Naive B cell (primary cell): ENCODE measurements around the gene PKHD1. TPM values are rescaled to one million over a fixed set of nuclear protein-coding genes. Genes with fewer than 3 reads are reported as not detected.

Source experiments
- ATAC-seq, 2 donors: fragments of 150-1000 bp; cut with Tn5 transposase; 2 replicates each; pipeline ENCODE4 v1.10.0; 2021; ENCODE audit warnings: low read depth in 2 of 2, mild to moderate bottlenecking in 2 of 2, moderate library complexity in 2 of 2
- DNase-seq: peaks from one replicate; pipeline ENCODE4 v3.0.0; 2022
- H3K27ac Mint-ChIP-seq, 6 donors: one replicate each; pipeline ENCODE4 v1.8.0; 2020 to 2022; ENCODE audit warnings: mild to moderate bottlenecking in 6 of 6, mixed read lengths in 6 of 6, moderate library complexity in 5 of 6, inconsistent platforms in 2 of 6
- H3K27me3 Mint-ChIP-seq, 3 donors: one replicate each; pipeline ENCODE4 v1.8.0; 2021 to 2022; ENCODE audit warnings: mixed read lengths in 3 of 3, mild to moderate bottlenecking in 1 of 3
- H3K36me3 Mint-ChIP-seq, 2 donors: one replicate each; pipeline ENCODE4 v1.8.0; 2020 to 2022; ENCODE audit warnings: mixed read lengths in 2 of 2, inconsistent platforms in 1 of 2, mild to moderate bottlenecking in 1 of 2
- H3K4me1 Mint-ChIP-seq, 3 donors: one replicate each; pipeline ENCODE4 v1.8.0; 2020 to 2022; ENCODE audit warnings: mixed read lengths in 3 of 3, inconsistent platforms in 1 of 3, mild to moderate bottlenecking in 1 of 3, moderate library complexity in 1 of 3
- H3K4me3 Mint-ChIP-seq, 8 donors: one replicate each; pipeline ENCODE4 v1.8.0; 2020 to 2022; ENCODE audit warnings: mild to moderate bottlenecking in 8 of 8, mixed read lengths in 8 of 8, moderate library complexity in 8 of 8, inconsistent platforms in 2 of 8
- H3K9me3 Mint-ChIP-seq, 7 donors: one replicate each; pipeline ENCODE4 v1.8.0; 2020 to 2022; ENCODE audit warnings: mixed read lengths in 7 of 7, mild to moderate bottlenecking in 5 of 7, inconsistent platforms in 2 of 7, moderate library complexity in 1 of 7
- polyA plus RNA-seq, 6 donors: library from polyadenylated mRNA; unstranded; fragments of 300-500 nt; fragmentation: Illumina TruSeq; gene quantifications; one replicate each; pipeline ENCODE4 v1.2.3, GENCODE V29; 2021; ENCODE audit warnings: low read depth in 6 of 6

Gene PKHD1
- polyA plus RNA-seq, 6 donors from 2014 or later, result not detected

- ATAC-seq (no peak), DNase-seq (no peak)
- Mint-ChIP-seq H3K36me3 (no peaks in the 10 kb centered on the region), H3K4me3 (no peak overlapping the region), H3K9me3 (no peaks in the 10 kb centered on the region), H3K4me1 (no peaks in the 10 kb centered on the region), H3K27ac (peak overlapping the region in 1 of 6 donors; percentile 78), H3K27me3 (peaks cover 5 to 18% (median 5%) of the 10 kb centered on the region in 3 donors)
These were observed 68.3 kb downstream of the PKHD1 start for GRCh38 chr6:52019092-52019491.

- Mint-ChIP-seq H3K27me3 (peaks cover 7 to 29% (median 12%) of the 10 kb centered on the region in 3 donors), H3K9me3 (no peaks in the 10 kb centered on the region), H3K27ac (no peak overlapping the region), H3K4me1 (no peaks in the 10 kb centered on the region), H3K36me3 (no peaks in the 10 kb centered on the region), H3K4me3 (no peak overlapping the region)
- no peak for ATAC-seq
- DNase-seq, result no peak
These were observed 70.3 kb downstream of the PKHD1 start for GRCh38 chr6:52016915-52017748.

GRCh38 chr6:52015953-52016352 is 71.5 kb downstream of the PKHD1 start:
- Mint-ChIP-seq H3K27ac (peak overlapping the region in 1 of 6 donors; percentile 23), H3K4me1 (no peaks in the 10 kb centered on the region), H3K4me3 (no peak overlapping the region), H3K9me3 (no peaks in the 10 kb centered on the region), H3K36me3 (no peaks in the 10 kb centered on the region), H3K27me3 (peaks cover 6 to 21% (median 6%) of the 10 kb centered on the region in 3 donors)
- DNase-seq, result no peak
- ATAC-seq, result no peak

GRCh38 chr6:52014391-52014790 is 73.0 kb downstream of the PKHD1 start:
- DNase-seq (no peak), ATAC-seq (no peak)
- H3K4me3 Mint-ChIP-seq, result no peak overlapping the region
- H3K27me3 Mint-ChIP-seq, result peaks cover 6 to 21% (median 6%) of the 10 kb centered on the region in 3 donors
- no peaks in the 10 kb centered on the region for H3K9me3 Mint-ChIP-seq
- no peaks in the 10 kb centered on the region for H3K4me1 Mint-ChIP-seq
- no peak overlapping the region for H3K27ac Mint-ChIP-seq
- no peaks in the 10 kb centered on the region for H3K36me3 Mint-ChIP-seq

GRCh38 chr6:52013035-52013434 is 74.4 kb downstream of the PKHD1 start:
- Mint-ChIP-seq H3K9me3 (no peaks in the 10 kb centered on the region), H3K4me1 (no peaks in the 10 kb centered on the region)
- no peak for ATAC-seq

GRCh38 chr6:52012582-52012981 is 74.8 kb downstream of the PKHD1 start:
- Mint-ChIP-seq H3K4me1 (no peaks in the 10 kb centered on the region), H3K4me3 (no peak overlapping the region), H3K36me3 (no peaks in the 10 kb centered on the region), H3K9me3 (no peaks in the 10 kb centered on the region), H3K27ac (no peak overlapping the region), H3K27me3 (peaks cover 6 to 27% (median 12%) of the 10 kb centered on the region in 3 donors)
- no peak for DNase-seq
- ATAC-seq, result no peak

More at GRCh38 chr6:52013035-52013434, 74.4 kb downstream of the PKHD1 start:
- H3K27me3 Mint-ChIP-seq, result peaks cover 6 to 27% (median 7%) of the 10 kb centered on the region in 3 donors
- no peak overlapping the region for H3K27ac Mint-ChIP-seq
- H3K36me3 Mint-ChIP-seq, result no peaks in the 10 kb centered on the region
- DNase-seq, result no peak
- H3K4me3 Mint-ChIP-seq, result no peak overlapping the region

- H3K36me3 Mint-ChIP-seq, result no peaks in the 10 kb centered on the region
- no peak overlapping the region for H3K4me3 Mint-ChIP-seq
- H3K27ac Mint-ChIP-seq, result no peak overlapping the region
- H3K9me3 Mint-ChIP-seq, result peaks cover 0 to 3% (median 0%) of the 10 kb centered on the region in 7 donors
- no peak for DNase-seq
- ATAC-seq, result no peak
- H3K4me1 Mint-ChIP-seq, result no peaks in the 10 kb centered on the region
- peaks cover 6 to 27% (median 18%) of the 10 kb centered on the region in 3 donors for H3K27me3 Mint-ChIP-seq
These were observed 76.6 kb downstream of the PKHD1 start for GRCh38 chr6:52010806-52011205.

GRCh38 chr6:52010145-52010544 is 77.3 kb downstream of the PKHD1 start:
- H3K36me3 Mint-ChIP-seq, result no peaks in the 10 kb centered on the region
- H3K9me3 Mint-ChIP-seq, result peaks cover 0 to 4% (median 0%) of the 10 kb centered on the region in 7 donors
- H3K27me3 Mint-ChIP-seq, result peaks cover 10 to 32% (median 18%) of the 10 kb centered on the region in 3 donors

GRCh38 chr6:52009466-52010140 is 77.8 kb downstream of the PKHD1 start:
- Mint-ChIP-seq H3K27ac (no peak overlapping the region), H3K9me3 (peaks cover 0 to 4% (median 0%) of the 10 kb centered on the region in 7 donors), H3K4me1 (no peaks in the 10 kb centered on the region), H3K36me3 (no peaks in the 10 kb centered on the region), H3K27me3 (peaks cover 13 to 35% (median 18%) of the 10 kb centered on the region in 3 donors), H3K4me3 (no peak overlapping the region)
- DNase-seq (no peak), ATAC-seq (no peak)

More at GRCh38 chr6:52010145-52010544, 77.3 kb downstream of the PKHD1 start:
- H3K4me1 Mint-ChIP-seq, result no peaks in the 10 kb centered on the region
- DNase-seq, result no peak
- H3K4me3 Mint-ChIP-seq, result no peak overlapping the region
- ATAC-seq, result no peak
- H3K27ac Mint-ChIP-seq, result no peak overlapping the region

GRCh38 chr6:52000064-52000463 is 87.3 kb downstream of the PKHD1 start:
- H3K9me3 Mint-ChIP-seq, result no peaks in the 10 kb centered on the region
- H3K27ac Mint-ChIP-seq, result no peak overlapping the region
- peaks cover 5 to 21% (median 7%) of the 10 kb centered on the region in 3 donors for H3K27me3 Mint-ChIP-seq
- DNase-seq (no peak), ATAC-seq (no peak)
- H3K4me1 Mint-ChIP-seq, result peaks cover 0 to 8% (median 0%) of the 10 kb centered on the region in 3 donors
- no peak overlapping the region for H3K4me3 Mint-ChIP-seq
- no peaks in the 10 kb centered on the region for H3K36me3 Mint-ChIP-seq

GRCh38 chr6:51996296-51996947 is 91.0 kb downstream of the PKHD1 start:
- H3K9me3 Mint-ChIP-seq, result no peaks in the 10 kb centered on the region
- H3K27ac Mint-ChIP-seq, result peak overlapping the region in 2 of 6 donors; percentile 24 to 77
- no peaks in the 10 kb centered on the region for H3K36me3 Mint-ChIP-seq
- H3K4me3 Mint-ChIP-seq, result peak overlapping the region in 2 of 8 donors; percentile 17 to 42
- H3K27me3 Mint-ChIP-seq, result peaks cover 0 to 16% (median 5%) of the 10 kb centered on the region in 3 donors
- peaks cover 0 to 8% (median 0%) of the 10 kb centered on the region in 3 donors for H3K4me1 Mint-ChIP-seq
- no peak for ATAC-seq
- DNase-seq, result no peak

- DNase-seq, result no peak
- Mint-ChIP-seq H3K4me1 (peaks cover 0 to 8% (median 0%) of the 10 kb centered on the region in 3 donors), H3K9me3 (peaks cover 0 to 2% (median 0%) of the 10 kb centered on the region in 7 donors), H3K36me3 (no peaks in the 10 kb centered on the region), H3K27ac (no peak overlapping the region), H3K4me3 (no peak overlapping the region), H3K27me3 (peaks cover 0 to 16% (median 5%) of the 10 kb centered on the region in 3 donors)
- no peak for ATAC-seq
These were observed 92.1 kb downstream of the PKHD1 start for GRCh38 chr6:51995214-51995755.

GRCh38 chr6:51992876-51993275 is 94.5 kb downstream of the PKHD1 start:
- Mint-ChIP-seq H3K4me3 (no peak overlapping the region), H3K27ac (no peak overlapping the region), H3K9me3 (peaks cover 0 to 14% (median 3%) of the 10 kb centered on the region in 7 donors), H3K36me3 (no peaks in the 10 kb centered on the region), H3K27me3 (peaks cover 0 to 5% (median 0%) of the 10 kb centered on the region in 3 donors), H3K4me1 (peaks cover 0 to 8% (median 0%) of the 10 kb centered on the region in 3 donors)
- DNase-seq, result no peak
- no peak for ATAC-seq
